ENCODE results near the gene SERPINA9. TPM values are rescaled to one million over a fixed set of nuclear protein-coding genes. Genes with fewer than 3 reads are reported as not detected.

SERPINA9 gene
- total RNA-seq, 1 donor from 2014 or later, result not detected

- no peak for TF ChIP-seq CTCF (IDR thresholded peaks at IDR 0.05)
- no peak for DNase-seq
- H3K36me3 ChIP-seq, result no peaks in the 10 kb centered on the region
- H3K27ac ChIP-seq, result no peak overlapping the region
- H3K9me3 ChIP-seq, result no peaks in the 10 kb centered on the region
- no peak overlapping the region for H3K4me3 ChIP-seq
- no peaks in the 10 kb centered on the region for H3K4me1 ChIP-seq
- ATAC-seq, result no peak
- peaks cover 4% of the 10 kb centered on the region for H3K27me3 ChIP-seq (ENCODE audit: low read depth)
- intact Hi-C loops (cut with DNase I), result no loop called here
These were observed 28.8 kb downstream of the SERPINA9 start for GRCh38 chr14:94447206-94447605.

DNA sequence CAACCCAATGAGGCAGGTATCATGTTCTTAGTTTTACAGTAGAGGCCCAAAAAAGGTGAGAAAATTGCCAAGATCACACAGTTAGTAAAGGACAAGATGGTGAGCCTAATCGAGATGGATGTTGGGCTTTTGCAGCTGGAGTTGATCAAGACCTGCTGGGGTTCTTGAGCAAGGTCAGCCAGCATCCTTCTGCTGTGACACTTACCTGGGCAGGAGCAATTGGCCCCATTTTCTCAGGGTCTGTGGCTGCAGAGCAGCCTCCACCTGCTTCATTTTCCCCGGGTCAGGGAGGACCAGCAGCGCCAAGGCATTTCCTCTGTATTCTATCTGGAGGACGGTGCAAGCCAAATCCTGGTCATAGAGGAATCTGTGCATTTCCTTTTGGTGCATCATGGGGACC is 29.9 kb downstream of the SERPINA9 start:
- no peaks in the 10 kb centered on the region for H3K4me1 ChIP-seq
- H3K9me3 ChIP-seq, result no peaks in the 10 kb centered on the region
- no peak for TF ChIP-seq CTCF (IDR thresholded peaks at IDR 0.05)
- no peak for DNase-seq
- H3K4me3 ChIP-seq, result no peak overlapping the region
- peaks cover 4% of the 10 kb centered on the region for H3K27me3 ChIP-seq (ENCODE audit: low read depth)
- no peak for ATAC-seq
- no peaks in the 10 kb centered on the region for H3K36me3 ChIP-seq
- intact Hi-C loops (cut with DNase I), result no loop called here
- H3K27ac ChIP-seq, result no peak overlapping the region

DNA sequence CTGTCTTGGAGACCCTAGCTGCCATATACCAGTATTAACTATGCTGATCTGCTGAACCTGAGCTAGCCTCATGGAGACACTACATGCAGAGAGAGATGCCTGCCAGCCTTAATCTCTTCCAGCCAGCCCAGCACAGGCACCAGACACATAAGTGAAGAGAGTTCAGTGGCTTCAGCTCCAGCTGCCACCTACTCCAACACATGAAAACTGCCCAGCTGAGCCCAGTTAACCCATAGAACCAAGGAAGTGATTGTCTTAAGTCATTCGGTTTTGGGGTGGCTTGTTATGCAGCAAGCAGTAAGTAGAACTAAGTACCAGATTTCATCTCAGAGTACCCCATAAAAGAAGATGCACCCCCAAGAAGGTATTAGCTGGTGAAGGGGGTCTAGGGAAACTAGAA is 31.0 kb downstream of the SERPINA9 start:
- Histone ChIP-seq H3K9me3 (no peaks in the 10 kb centered on the region), H3K4me1 (no peaks in the 10 kb centered on the region), H3K4me3 (no peak overlapping the region), H3K36me3 (no peaks in the 10 kb centered on the region), H3K27ac (no peak overlapping the region), H3K27me3 (ENCODE audit: low read depth) (peaks cover 4% of the 10 kb centered on the region)
- no peak for DNase-seq
- TF ChIP-seq CTCF (IDR thresholded peaks at IDR 0.05), result no peak
- ATAC-seq, result no peak
- intact Hi-C loops (cut with DNase I), result no loop called here

DNA sequence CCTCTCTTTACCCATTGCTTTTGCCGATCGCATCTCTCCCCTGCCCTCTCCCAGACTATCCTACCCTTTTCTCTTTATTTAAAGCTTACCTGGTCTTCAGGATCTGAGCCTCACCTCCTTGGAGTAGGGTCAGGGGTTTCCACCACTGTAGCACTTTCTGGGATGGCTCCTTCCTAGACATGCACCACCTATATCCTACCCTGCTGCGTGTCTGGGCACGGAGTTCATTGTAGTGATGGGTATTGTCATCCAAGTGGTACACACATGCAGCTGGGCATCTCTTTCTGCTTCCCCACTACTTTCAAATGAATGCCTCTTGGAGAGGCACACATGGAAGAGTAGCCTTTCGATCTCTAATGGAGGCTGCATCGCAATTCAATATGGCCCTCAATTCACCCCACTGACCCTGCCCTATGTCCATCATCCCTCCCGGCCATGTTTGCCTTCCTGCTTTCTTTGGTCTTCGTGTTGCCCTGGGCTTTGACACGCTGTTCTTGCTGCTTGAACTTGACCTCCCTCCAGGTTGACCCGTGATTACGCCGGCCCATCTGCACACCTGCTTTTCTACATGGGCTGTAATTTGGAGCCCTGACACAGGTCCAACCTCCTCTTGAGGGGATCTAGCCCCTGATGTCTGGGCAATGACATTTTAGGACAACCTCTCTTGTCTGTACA is 34.3 kb downstream of the SERPINA9 start:
- Histone ChIP-seq H3K36me3 (no peaks in the 10 kb centered on the region), H3K4me3 (no peak overlapping the region), H3K27me3 (ENCODE audit: low read depth) (peaks cover 7% of the 10 kb centered on the region), H3K9me3 (no peaks in the 10 kb centered on the region), H3K27ac (no peak overlapping the region), H3K4me1 (no peaks in the 10 kb centered on the region)
- no peak for DNase-seq
- TF ChIP-seq CTCF (IDR thresholded peaks at IDR 0.05), result no peak
- intact Hi-C loops (cut with DNase I), result no loop called here
- ATAC-seq, result no peak

GRCh38 chr14:94441130-94441529 is 34.9 kb downstream of the SERPINA9 start:
- no peaks in the 10 kb centered on the region for H3K9me3 ChIP-seq
- H3K4me3 ChIP-seq, result no peak overlapping the region
- no peaks in the 10 kb centered on the region for H3K4me1 ChIP-seq
- H3K27me3 ChIP-seq (ENCODE audit: low read depth), result peaks cover 11% of the 10 kb centered on the region
- intact Hi-C loops (cut with DNase I), result no loop called here
- ATAC-seq, result no peak
- H3K36me3 ChIP-seq, result no peaks in the 10 kb centered on the region
- TF ChIP-seq CTCF (IDR thresholded peaks at IDR 0.05), result no peak
- DNase-seq, result no peak
- no peak overlapping the region for H3K27ac ChIP-seq

Measured in lower lobe of right lung (tissue), 2 donors.